Activated naive CD4-positive, alpha-beta T cell treated with anti-CD3 and anti-CD28 coated beads, Interleukin-2, amount 50 U/mL, for 16 hours (primary cell): Measurements from ENCODE around the gene ARHGAP8.

Experiments used
- DNase-seq: peaks from one replicate; pipeline ENCODE4 v3.0.0-alpha.2; 2020

The ARHGAP8 gene

DNA sequence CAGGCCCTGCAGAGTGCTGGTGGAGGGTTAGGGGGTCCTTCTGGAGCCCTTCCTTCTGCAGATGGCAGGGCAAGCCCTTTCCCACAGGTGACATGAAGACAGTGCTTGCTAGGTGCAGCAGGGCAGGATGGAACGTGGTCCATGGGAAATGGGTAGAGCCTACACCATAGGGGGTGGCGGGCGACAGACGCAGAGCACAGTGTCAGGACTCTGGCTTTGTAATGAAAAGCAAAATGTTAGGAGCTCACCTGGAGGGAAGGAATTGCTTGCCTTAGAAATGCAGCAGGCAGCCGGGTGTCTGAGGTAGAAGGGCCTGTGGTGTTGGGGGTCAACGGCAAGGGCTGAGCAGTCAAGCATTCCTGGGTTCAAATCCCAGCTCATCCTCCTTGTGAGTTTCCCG is 54.9 kb downstream of the ARHGAP8 start:
- DNase-seq = no peak

DNA sequence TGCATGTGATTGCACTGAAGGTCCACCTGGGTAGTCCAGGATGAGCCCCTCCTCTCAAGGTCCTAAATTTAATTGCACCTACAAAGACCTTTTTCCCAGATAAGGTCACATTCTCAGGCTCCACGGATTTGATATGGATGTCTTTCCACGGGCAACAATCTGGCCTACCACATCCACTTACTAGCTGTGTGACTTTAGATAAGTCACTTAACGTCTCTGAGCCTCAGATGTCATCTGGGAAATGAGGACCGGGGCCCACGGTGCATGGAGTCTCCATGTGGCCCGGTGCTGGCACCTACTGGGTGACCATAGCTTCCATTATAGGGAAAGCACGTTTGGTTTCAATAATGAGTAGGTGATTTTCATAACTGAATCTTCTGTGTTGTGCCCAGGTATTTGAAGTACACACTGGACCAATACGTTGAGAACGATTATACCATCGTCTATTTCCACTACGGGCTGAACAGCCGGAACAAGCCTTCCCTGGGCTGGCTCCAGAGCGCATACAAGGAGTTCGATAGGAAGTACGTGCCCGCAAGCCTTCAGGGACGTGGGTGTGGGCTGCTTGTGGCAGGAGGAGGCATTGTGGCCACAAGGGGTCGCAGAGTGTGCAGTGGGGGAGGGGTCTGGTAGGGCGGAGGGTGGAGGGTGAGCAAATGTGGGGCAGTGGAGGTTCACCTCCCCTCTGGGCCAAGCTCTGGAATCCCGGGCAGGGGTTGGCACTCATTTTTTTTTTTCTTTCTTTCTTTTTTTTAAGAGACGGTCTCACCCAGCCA is 55.7 kb downstream of the ARHGAP8 start:
- DNase-seq = no peak

DNA sequence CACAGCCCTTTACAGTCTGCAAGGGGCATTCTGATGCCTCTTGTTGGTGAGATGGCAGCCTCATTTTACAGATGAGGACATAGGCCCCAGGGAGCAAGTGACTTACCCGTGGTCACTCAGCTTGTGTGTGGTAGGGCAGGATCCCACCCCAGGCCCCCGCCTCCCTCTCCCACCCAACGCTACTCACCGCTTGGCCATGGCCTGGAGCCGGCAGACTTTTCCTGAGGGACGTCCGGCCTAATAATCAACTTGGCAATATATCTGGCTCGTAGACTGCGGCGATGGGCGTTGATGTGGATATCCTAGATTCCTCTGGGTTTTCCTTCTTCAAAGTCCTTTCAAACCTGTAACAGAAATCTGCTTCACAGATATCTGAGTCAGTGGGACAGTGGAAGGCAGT is 57.1 kb downstream of the ARHGAP8 start:
- DNase-seq = no peak

DNA sequence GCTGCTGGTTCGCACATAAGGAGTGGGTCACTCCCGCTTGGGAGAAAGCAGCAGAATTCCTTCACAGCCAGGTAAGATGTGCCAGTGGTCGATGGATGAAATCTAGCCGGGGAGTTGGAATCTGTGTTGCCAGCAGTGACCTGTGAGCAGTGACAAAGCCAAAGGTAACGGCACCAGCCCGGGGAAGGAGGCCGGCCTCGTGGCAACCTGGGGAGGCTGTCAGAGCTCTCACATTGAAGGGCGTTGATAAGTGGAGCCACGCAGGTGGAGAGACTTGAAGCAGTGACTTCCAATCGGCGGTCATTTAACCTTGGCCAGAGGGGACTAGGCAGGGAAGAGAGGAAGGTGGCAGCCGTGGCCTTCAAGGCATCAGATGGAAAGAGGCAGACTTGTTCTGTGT is 58.8 kb downstream of the ARHGAP8 start:
- DNase-seq = no peak

- no peak for DNase-seq
Measured at GRCh38 chr22:44813416-44813815, 61.0 kb downstream of the ARHGAP8 start.

DNA sequence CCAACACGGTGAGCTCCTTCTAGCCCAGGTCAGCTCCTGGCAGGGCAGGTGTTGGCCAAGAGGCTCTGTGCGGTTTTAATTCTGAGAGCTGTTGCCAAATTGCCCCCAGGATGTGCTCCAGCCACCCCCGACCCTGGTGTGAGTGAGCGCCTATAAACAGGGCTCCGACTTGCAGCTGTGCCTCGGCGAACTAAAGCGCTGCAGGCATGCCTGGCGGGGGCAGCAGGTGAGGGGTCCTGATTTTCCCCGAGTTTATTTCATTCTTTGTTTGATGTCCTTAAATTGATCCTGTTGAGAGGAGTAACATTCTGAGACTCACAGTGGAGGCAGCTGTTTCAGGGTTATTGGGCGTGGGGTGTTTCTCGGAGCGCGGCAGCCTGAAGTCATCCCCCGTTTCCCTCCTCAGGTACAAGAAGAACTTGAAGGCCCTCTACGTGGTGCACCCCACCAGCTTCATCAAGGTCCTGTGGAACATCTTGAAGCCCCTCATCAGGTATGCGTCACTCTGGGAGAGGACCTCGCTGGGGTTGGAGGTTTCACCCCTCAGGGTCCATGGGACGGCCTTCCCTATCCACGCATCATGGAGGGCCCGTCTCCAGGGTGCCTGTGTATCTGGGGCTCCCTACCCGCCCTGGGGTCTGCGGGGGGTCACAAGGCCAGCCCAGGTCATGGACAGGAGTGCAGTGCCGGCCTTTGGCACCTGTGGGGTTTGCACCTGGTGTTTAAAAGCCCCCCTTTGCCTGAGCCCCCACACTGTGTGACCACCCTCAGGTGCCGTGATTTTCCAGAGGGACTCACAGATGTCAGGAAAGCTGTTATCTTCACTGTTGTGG is 62.1 kb downstream of the ARHGAP8 start:
- no peak for DNase-seq

- DNase-seq = no peak
Measured at GRCh38 chr22:44815099-44816070, 63.0 kb downstream of the ARHGAP8 start.

GRCh38 chr22:44816141-44816540 is 63.8 kb downstream of the ARHGAP8 start:
- DNase-seq = no peak

DNA sequence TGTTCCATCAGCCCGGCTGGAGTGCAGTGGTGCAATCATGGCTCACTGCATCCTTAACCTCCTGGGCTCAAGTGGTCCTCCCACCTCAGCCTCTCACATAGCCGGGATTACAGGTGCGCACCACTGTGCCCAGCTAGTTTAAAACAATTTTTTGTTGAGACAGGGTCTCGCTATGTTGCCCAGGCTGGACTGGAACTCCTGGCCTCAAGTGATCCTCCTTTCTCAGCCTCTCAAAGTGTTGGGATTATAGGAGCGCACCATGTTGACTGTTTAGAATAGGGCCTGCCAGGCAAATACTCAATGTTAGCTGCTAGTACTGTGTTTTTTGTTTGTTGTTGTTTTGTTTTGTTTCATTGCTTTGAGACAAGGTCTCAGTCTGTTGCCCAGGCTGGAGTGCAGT is 66.4 kb downstream of the ARHGAP8 start:
- no peak for DNase-seq

DNA sequence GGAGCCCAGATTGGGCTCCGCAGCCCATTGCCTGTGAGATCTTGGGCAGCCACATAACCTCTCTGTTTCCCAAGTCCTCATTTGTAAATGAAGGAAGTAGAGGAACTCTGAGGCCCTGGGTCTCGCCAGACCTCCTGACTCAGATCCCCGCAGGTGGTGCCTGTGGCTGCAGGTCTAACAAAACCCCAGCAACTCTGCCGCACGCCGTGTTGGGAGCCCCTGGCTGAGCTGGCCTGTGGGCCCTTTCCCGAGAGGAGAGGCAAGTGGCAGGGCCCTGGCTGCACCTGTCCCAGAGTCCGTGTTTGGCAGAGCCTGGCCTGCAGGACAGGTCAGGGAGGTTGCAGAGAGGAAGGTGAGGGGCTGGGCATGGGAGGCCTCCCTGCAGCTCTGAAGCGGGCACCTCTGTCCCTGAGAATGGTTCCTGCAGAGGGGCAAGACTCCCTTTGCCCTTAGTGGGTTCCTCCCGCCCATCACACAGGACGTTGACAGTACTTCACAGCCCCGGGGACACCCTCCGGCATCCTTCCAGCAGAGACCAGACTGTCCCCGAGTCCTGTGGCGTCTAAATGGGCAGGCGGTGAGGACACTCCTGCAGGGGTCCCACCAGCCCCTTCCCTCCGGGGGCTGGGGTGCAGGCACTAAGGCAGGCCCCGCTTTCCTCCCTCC is 67.7 kb downstream of the ARHGAP8 start:
- no peak for DNase-seq

GRCh38 chr22:44821741-44822475 is 69.5 kb downstream of the ARHGAP8 start:
- no peak for DNase-seq

DNA sequence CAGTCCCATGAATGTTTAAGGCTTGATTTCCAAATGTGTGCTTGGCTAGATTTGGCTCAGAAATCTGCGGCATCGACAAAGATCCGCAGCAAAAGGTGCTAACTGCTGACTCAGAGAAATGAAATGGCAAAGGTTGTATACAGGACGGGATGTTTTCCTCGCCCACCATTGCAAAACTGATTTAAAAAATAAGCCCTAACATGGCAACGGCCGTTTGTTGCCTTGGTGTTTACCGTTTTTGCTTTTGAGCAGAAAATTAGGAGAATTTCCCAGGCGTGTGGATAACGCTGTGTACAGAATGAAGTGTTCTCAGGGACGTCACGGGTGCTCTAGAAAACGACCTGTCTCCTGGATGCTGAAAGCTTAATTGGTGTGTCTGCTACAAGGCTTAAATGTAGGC is 70.2 kb downstream of the ARHGAP8 start:
- DNase-seq = no peak

DNA sequence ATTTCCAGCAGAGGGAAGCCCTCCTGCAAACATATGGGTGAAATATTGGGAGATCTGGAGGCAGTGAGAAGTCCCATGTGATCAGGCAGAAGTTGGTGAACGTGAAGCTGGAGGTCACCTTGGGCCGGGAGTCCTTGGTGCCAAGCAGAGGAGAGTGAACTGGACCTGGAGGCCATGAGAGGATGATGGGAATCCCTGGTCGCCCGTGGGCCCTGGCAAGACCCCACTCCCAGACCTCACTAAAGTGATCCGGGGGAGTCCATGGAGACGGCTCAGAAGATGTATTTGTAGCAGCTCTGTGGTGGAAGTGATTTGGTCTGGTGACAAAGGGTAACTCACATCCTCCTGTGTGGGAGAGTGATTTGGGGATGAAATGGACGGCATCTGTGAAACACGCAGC is 71.0 kb downstream of the ARHGAP8 start:
- DNase-seq = no peak

DNA sequence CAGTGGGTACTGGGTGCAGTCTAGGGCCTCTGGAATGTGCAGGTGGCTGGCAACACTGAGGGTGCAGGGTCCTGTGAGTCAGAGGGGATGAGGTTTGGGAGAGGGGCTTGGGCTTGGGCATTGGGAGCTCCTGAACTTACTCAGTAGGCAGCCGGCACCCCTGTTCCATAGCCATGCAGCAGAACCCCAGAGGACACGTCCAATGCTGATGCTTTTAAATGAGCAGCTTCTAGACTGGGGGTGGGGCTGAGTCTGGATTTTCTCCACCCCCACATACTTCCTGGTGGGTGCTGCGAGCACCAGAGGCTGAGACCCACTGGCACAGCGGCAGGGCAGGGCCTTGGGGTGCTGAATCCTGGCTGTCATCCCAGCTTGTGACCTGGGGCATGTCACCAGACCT is 71.4 kb downstream of the ARHGAP8 start:
- DNase-seq = no peak

DNA sequence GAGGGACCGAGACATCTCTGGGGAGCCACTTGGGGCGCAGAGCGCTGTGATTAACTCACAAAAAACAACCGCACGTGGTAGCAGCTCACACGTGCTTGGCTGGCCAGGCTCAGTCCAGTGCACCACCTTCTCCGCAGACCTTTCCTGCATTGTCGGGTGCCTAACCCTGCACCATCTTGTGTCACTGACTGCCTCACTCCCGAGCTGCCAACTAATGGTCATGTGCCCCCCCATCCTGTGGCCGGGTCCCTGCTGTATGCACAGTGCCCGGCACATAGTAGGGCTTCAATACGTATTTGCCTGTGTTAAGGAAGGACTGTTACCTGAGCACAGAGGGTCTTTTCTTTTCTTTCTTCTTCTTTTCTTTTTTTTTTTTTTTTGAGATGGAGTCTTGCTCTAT is 71.9 kb downstream of the ARHGAP8 start:
- no peak for DNase-seq

GRCh38 chr22:44825310-44826150 is 73.2 kb downstream of the ARHGAP8 start:
- no peak for DNase-seq

DNA sequence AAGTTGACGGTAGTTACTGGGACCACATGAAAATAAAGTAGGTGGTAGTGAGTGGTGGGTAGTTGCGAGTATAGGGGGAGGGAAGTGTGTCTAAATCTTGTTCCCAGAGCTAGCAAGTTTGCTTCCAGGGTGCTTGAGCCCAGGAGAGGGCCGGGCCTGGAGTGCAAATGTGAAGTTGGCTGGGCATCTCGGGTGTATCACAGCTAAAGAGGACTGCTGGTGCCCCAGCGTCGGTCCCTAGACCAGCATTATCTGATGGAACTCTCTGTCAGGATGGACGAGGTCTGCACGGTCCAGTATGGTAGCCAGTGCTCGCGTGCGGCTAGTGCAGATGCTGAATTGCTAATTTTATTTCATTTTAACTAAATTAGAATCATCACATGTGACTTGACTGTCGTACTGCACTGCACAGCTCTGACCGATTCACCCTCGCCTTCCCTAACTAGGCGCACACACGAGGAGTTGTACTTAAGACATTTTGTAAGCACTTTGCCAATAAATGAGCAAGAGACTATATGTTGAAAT is 75.4 kb downstream of the ARHGAP8 start:
- no peak for DNase-seq

- DNase-seq = no peak
Measured at GRCh38 chr22:44828193-44828592, 75.8 kb downstream of the ARHGAP8 start.

DNA sequence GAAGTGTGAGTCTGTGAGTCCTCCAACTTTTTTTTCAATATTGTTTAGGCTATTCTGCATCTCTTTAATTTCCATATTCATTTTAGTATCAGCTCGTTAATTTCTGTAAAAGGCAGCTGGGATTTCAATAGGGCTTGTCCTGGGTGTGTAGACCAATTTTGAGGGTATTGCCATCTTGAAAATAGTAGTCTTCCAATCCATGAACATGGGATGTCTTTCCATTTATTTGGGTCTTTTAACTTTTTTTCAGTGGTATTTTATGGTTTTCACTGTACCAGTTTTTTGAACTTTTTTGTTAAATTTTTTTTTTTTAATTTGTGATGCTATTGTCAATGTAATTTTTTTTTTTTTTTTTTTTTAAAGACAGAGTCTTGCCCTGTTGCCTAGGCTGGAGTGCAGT is 79.5 kb downstream of the ARHGAP8 start:
- DNase-seq = no peak

GRCh38 chr22:44834065-44834464 is 81.7 kb downstream of the ARHGAP8 start:
- DNase-seq = no peak

GRCh38 chr22:44837481-44837880 is 85.1 kb downstream of the ARHGAP8 start:
- DNase-seq = no peak
